HepG2 (cell line): ENCODE data around the gene IL17RB. TPM values are rescaled to one million over a fixed set of nuclear protein-coding genes. Genes with fewer than 3 reads are reported as not detected.

ENCODE experiments used
- AGO2 ChIP-seq: fragments of 200-400 bp; formaldehyde crosslinking; optimal IDR thresholded peaks from 2 replicates; pipeline ENCODE3; 2017; ENCODE audit warnings: mild to moderate bottlenecking, low read depth, low read length, moderate library complexity
- EZH2 ChIP-seq: conservative IDR thresholded peaks from 2 replicates; pipeline ENCODE4 v1.6.1; 2012; ENCODE audit warnings: mild to moderate bottlenecking, low read depth, low read length, moderate library complexity
- FOXJ3 ChIP-seq: sonication (generic); formaldehyde crosslinking; IDR thresholded peaks from 2 replicates; pipeline ENCODE4 v1.4.0; 2020; ENCODE audit warnings: missing genetic modification reagents, mild to moderate bottlenecking, borderline replicate concordance
- FOXK1 ChIP-seq: sonication (generic); formaldehyde crosslinking; IDR thresholded peaks from 2 replicates; pipeline ENCODE4 v1.4.0; 2020; ENCODE audit warnings: low read depth, missing genetic modification reagents, borderline replicate concordance
- HNF4G ChIP-seq, 2 experiments: sonication (generic) in 1 of 2; formaldehyde crosslinking in 1 of 2; IDR thresholded peaks; 2 replicates each; pipeline versions ENCODE4 v1.4.0 to v1.6.1; 2011 to 2020; ENCODE audit warnings: borderline replicate concordance in 2 of 2, low read depth in 2 of 2, mild to moderate bottlenecking in 2 of 2, low read length in 1 of 2, missing genetic modification reagents in 1 of 2, moderate library complexity in 1 of 2
- KDM5B ChIP-seq: sonication (generic); formaldehyde crosslinking; IDR thresholded peaks from 2 replicates; pipeline ENCODE4 v1.4.0; 2020; ENCODE audit warnings: missing genetic modification reagents, mild to moderate bottlenecking, borderline replicate concordance
- NCOA1 ChIP-seq: sonication (generic); formaldehyde crosslinking; IDR thresholded peaks from 2 replicates; pipeline ENCODE4 v1.9.0; 2021; ENCODE audit warnings: missing genetic modification reagents
- NFE2 ChIP-seq: sonication (generic); formaldehyde crosslinking; IDR thresholded peaks from 2 replicates; pipeline ENCODE4 v1.4.0; 2020; ENCODE audit warnings: missing genetic modification reagents
- RAD21 ChIP-seq: fragments of 450-650 bp; formaldehyde crosslinking; IDR thresholded peaks from 2 replicates; pipeline ENCODE4 v1.5.0; 2020; ENCODE audit warnings: mild to moderate bottlenecking
- RBM22 ChIP-seq: fragments of 200-400 bp; formaldehyde crosslinking; optimal IDR thresholded peaks from 2 replicates; pipeline ENCODE3; 2017; ENCODE audit warnings: mild to moderate bottlenecking, low read length, moderate library complexity
- TMF1 ChIP-seq: sonication (generic); formaldehyde crosslinking; IDR thresholded peaks from 2 replicates; pipeline ENCODE4 v1.8.1; 2022; ENCODE audit warnings: low read depth, missing genetic modification reagents
- ZC3H13 ChIP-seq: sonication (generic); formaldehyde crosslinking; IDR thresholded peaks from 2 replicates; pipeline ENCODE4 v1.8.1; 2023; ENCODE audit warnings: mild to moderate bottlenecking, missing genetic modification reagents, moderate library complexity
- ZFP90 ChIP-seq: sonication (generic); formaldehyde crosslinking; IDR thresholded peaks from 2 replicates; pipeline ENCODE4 v1.8.0; 2022; ENCODE audit warnings: missing genetic modification reagents, mild to moderate bottlenecking, inconsistent platforms, borderline replicate concordance
- ZNF230 ChIP-seq: sonication (generic); formaldehyde crosslinking; IDR thresholded peaks from 2 replicates; pipeline ENCODE4 v1.4.0; 2020; ENCODE audit warnings: mild to moderate bottlenecking, missing genetic modification reagents
- ZNF501 ChIP-seq: sonication (generic); formaldehyde crosslinking; IDR thresholded peaks from 2 replicates; pipeline ENCODE4 v1.5.1; 2020; ENCODE audit warnings: mild to moderate bottlenecking, moderate library complexity, missing genetic modification reagents
- ZNF530 ChIP-seq: sonication (generic); formaldehyde crosslinking; IDR thresholded peaks from 2 replicates; pipeline ENCODE4 v1.5.0; 2020; ENCODE audit warnings: low read depth, mild to moderate bottlenecking, missing genetic modification reagents
- ZNF556 ChIP-seq: sonication (generic); formaldehyde crosslinking; IDR thresholded peaks from 2 replicates; pipeline ENCODE4 v1.4.0; 2020; ENCODE audit warnings: mild to moderate bottlenecking, missing genetic modification reagents, borderline replicate concordance
- ZNF563 ChIP-seq: sonication (generic); formaldehyde crosslinking; IDR thresholded peaks from 2 replicates; pipeline ENCODE4 v1.8.0; 2022; ENCODE audit warnings: mild to moderate bottlenecking, moderate library complexity, missing genetic modification reagents
- ZNF589 ChIP-seq: sonication (generic); formaldehyde crosslinking; conservative IDR thresholded peaks from 2 replicates; pipeline ENCODE4 v1.8.0; 2022; ENCODE audit warnings: mild to moderate bottlenecking, moderate library complexity, missing genetic modification reagents
- ZNF737 ChIP-seq: sonication (generic); formaldehyde crosslinking; IDR thresholded peaks from 2 replicates; pipeline ENCODE4 v1.5.0; 2020; ENCODE audit warnings: missing genetic modification reagents, mild to moderate bottlenecking, borderline replicate concordance
- ZNF776 ChIP-seq: sonication (generic); formaldehyde crosslinking; IDR thresholded peaks from 2 replicates; pipeline ENCODE4 v1.4.0; 2020; ENCODE audit warnings: mild to moderate bottlenecking, missing genetic modification reagents
- polyA plus RNA-seq, 8 experiments: library from polyadenylated mRNA; depleted of rRNA in 3 of 8; stranded (reverse) in 7 of 8; unstranded in 1 of 8; fragments of >200 nt; fragmentation: Illumina TruSeq in 4 of 8; extraction: Trizol in 4 of 8; gene quantifications; 2 replicates each; pipeline versions ENCODE4 v1.2.1 to v1.2.3, GENCODE V29; 2011 to 2016; ENCODE audit warnings: low read depth in 4 of 8, missing spikeins in 1 of 8, mixed read lengths in 1 of 8; ENCODE audit not compliant: insufficient read depth in 1 of 8
- total RNA-seq, 5 experiments: library from RNA; depleted of rRNA; stranded (reverse); fragments of >200 nt; fragmentation: Illumina TruSeq; extraction: Trizol; gene quantifications; 2 replicates each; pipeline ENCODE4 v1.2.3, GENCODE V29; 2016; ENCODE audit warnings: low read depth in 1 of 5
- TF ChIP-seq, protein P1 (sequence below), 2 experiments: sonication (generic) in 1 of 2; formaldehyde crosslinking in 1 of 2; IDR thresholded peaks; 2 replicates each; pipeline versions ENCODE4 v1.4.0 to v1.6.1; 2016 to 2020; ENCODE audit warnings: borderline replicate concordance in 1 of 2, low read depth in 1 of 2, mild to moderate bottlenecking in 1 of 2, missing genetic modification reagents in 1 of 2
- TF ChIP-seq, protein P2 (sequence below): sonication (generic); formaldehyde crosslinking; conservative IDR thresholded peaks from 2 replicates; pipeline ENCODE4 v1.8.1; 2023; ENCODE audit warnings: missing genetic modification reagents
- TF ChIP-seq, protein P3 (sequence below): sonication (generic); formaldehyde crosslinking; IDR thresholded peaks from 2 replicates; pipeline ENCODE4 v1.4.0; 2020; ENCODE audit warnings: missing genetic modification reagents

Gene IL17RB
- total and polyA plus RNA-seq, 2 of the 13 experiments (the other 11 are each of a cell fraction or from before 2014, with no cell fraction given), result 130 to 190 TPM

DNA sequence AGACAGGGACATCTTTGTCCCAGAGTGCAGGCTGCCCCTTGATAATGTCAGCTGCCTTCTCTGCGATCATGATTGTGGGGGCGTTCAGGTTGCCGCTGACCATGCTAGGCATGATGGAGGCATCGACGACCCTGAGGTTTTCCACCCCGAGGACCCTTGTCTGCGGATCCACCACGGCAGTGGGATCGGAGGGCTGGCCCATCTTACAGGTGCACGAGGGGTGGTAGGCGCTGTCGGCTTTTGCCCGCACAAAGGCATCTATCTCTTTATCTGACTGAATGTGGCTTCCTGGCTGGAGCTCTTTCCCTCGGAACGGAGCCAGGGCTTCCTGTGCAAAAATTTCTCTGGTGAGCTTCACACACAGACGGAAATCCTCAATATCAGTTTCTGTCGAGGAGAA is 28.6 kb upstream of the IL17RB start (continued):
- TF ChIP-seq, protein P1, sequence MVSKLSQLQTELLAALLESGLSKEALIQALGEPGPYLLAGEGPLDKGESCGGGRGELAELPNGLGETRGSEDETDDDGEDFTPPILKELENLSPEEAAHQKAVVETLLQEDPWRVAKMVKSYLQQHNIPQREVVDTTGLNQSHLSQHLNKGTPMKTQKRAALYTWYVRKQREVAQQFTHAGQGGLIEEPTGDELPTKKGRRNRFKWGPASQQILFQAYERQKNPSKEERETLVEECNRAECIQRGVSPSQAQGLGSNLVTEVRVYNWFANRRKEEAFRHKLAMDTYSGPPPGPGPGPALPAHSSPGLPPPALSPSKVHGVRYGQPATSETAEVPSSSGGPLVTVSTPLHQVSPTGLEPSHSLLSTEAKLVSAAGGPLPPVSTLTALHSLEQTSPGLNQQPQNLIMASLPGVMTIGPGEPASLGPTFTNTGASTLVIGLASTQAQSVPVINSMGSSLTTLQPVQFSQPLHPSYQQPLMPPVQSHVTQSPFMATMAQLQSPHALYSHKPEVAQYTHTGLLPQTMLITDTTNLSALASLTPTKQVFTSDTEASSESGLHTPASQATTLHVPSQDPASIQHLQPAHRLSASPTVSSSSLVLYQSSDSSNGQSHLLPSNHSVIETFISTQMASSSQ (IDR thresholded peaks at IDR 0.05; ENCODE audit: low read depth), result no peak
- TF ChIP-seq, protein P1 (CRISPR knock-in tag; IDR thresholded peaks at IDR 0.05; ENCODE audit: borderline replicate concordance), result no peak
- TF ChIP-seq ZNF737 (CRISPR knock-in tag) (no peak), ZNF530 (no peak), RAD21 (CRISPR knock-in tag) (no peak), HNF4G (IDR thresholded peaks at IDR 0.05; ENCODE audit: borderline replicate concordance, low read depth, low read length) (no peak), HNF4G (CRISPR knock-in tag; IDR thresholded peaks at IDR 0.05; ENCODE audit: borderline replicate concordance, low read depth) (no peak), ZNF230 (CRISPR knock-in tag) (no peak), FOXK1 (no peak), FOXJ3 (CRISPR knock-in tag) (no peak), ZNF563 (CRISPR knock-in tag) (peak; percentile 20; the same call in 1 of the 2 replicates), ZFP90 (CRISPR knock-in tag) (0 out of 2 replicates have a peak, but pooled peaks have one; percentile 67), AGO2 (peak; percentile 66), ZNF501 (CRISPR knock-in tag) (no peak), TMF1 (no peak), ZC3H13 (CRISPR knock-in tag) (no peak), ZNF556 (CRISPR knock-in tag) (no peak), ZNF589 (CRISPR knock-in tag) (no peak), NFE2 (CRISPR knock-in tag) (no peak), EZH2 (no peak), RBM22 (peak; percentile 14), ZNF776 (CRISPR knock-in tag) (0 out of 2 replicates have a peak, but pooled peaks have one; percentile 8), KDM5B (0 out of 2 replicates have a peak, but pooled peaks have one; percentile 2), NCOA1 (CRISPR knock-in tag) (no peak)
- TF ChIP-seq, protein P2, sequence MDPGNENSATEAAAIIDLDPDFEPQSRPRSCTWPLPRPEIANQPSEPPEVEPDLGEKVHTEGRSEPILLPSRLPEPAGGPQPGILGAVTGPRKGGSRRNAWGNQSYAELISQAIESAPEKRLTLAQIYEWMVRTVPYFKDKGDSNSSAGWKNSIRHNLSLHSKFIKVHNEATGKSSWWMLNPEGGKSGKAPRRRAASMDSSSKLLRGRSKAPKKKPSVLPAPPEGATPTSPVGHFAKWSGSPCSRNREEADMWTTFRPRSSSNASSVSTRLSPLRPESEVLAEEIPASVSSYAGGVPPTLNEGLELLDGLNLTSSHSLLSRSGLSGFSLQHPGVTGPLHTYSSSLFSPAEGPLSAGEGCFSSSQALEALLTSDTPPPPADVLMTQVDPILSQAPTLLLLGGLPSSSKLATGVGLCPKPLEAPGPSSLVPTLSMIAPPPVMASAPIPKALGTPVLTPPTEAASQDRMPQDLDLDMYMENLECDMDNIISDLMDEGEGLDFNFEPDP, result 0 out of 2 replicates have a peak, but pooled peaks have one; percentile 25
- TF ChIP-seq, protein P3, sequence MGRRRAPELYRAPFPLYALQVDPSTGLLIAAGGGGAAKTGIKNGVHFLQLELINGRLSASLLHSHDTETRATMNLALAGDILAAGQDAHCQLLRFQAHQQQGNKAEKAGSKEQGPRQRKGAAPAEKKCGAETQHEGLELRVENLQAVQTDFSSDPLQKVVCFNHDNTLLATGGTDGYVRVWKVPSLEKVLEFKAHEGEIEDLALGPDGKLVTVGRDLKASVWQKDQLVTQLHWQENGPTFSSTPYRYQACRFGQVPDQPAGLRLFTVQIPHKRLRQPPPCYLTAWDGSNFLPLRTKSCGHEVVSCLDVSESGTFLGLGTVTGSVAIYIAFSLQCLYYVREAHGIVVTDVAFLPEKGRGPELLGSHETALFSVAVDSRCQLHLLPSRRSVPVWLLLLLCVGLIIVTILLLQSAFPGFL (CRISPR knock-in tag), result no peak
